HG03342 (cell line): ENCODE measurements around the gene HPDL.
A peak's percentile ranks its signal among the peaks of the same experiment; 100 is the strongest.
"Not testable (repeated sequence)": the region's sequence is repeated elsewhere in the genome, so short reads cannot be mapped to it uniquely, and the experiment has no call there.

Experiments
- ATAC-seq: cut with Tn5 transposase; IDR thresholded peaks from one replicate; pipeline ENCODE4 v1.9.1; 2021; ENCODE audit warnings: mild to moderate bottlenecking, moderate library complexity; ENCODE audit not compliant: unreplicated experiment

HPDL gene

GRCh38 chr1:45326627-45327623 is at the start of gene HPDL:
HPDL (plus strand) TSS chr1:45326895; CDS start chr1:45327149, 254 bp downstream.
- peak; percentile 59 for ATAC-seq

GRCh38 chr1:45282351-45282750 is 44.3 kb upstream of the HPDL start:
- ATAC-seq: no peak

DNA sequence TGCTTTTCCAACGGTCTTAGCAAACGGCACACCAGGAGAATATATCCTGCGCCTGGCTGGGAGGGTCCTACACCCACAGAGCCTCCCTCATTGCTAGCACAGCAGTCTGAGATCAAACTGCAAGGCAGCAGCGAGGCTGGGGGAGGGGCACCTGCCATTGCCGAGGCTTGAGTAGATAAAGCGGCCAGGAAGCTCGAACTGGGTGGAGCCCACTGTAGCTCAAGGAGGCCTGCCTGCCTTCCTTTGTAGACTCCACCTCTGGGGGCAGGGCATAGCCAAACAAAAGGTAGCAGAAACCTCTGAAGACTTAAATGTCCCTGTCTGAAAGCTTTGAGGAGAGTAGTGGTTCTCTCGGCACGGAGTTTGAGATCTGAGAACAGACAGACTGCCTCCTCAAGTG is 41.8 kb upstream of the HPDL start:
- ATAC-seq: not testable (repeated sequence)

GRCh38 chr1:45286521-45286920 is 40.2 kb upstream of the HPDL start:
- not testable (repeated sequence) for ATAC-seq

- not testable (repeated sequence) for ATAC-seq
Measured at GRCh38 chr1:45291002-45291401, 35.7 kb upstream of the HPDL start.

GRCh38 chr1:45291716-45292115 is 35.0 kb upstream of the HPDL start:
- ATAC-seq: no peak

DNA sequence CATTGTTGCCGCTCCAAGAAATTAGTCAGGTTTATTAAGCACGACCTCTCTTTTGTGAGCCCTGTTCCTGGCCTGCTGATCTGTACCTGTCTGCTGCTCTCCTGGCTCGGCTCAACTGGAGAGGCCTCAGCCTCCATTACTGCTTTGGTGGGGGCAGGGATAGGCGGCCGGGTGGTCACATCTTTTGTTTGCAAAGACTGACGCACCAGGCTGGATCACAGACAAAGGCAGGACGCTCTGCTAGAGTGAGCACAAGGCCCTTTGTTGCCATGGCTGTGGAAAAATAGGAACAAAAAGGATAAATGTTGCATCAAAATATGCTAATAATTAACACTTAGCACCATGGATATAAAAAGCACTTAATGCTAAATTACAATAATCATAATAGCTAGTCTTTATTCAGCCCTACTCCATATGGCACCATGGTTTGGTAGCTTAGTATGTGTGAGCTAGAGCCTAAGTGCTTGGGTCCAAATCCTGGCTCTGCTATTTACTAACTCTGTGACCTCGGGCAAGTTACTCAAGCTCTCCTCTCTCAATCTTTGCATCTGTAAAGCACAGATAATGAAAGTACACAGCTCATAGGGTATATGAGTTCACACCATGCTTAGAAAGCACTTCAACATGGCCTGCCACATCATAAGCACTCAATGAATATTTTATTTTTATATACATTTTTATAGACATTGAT is 28.9 kb upstream of the HPDL start:
- ATAC-seq: no peak

GRCh38 chr1:45299296-45299695 is 27.4 kb upstream of the HPDL start:
- ATAC-seq: no peak

DNA sequence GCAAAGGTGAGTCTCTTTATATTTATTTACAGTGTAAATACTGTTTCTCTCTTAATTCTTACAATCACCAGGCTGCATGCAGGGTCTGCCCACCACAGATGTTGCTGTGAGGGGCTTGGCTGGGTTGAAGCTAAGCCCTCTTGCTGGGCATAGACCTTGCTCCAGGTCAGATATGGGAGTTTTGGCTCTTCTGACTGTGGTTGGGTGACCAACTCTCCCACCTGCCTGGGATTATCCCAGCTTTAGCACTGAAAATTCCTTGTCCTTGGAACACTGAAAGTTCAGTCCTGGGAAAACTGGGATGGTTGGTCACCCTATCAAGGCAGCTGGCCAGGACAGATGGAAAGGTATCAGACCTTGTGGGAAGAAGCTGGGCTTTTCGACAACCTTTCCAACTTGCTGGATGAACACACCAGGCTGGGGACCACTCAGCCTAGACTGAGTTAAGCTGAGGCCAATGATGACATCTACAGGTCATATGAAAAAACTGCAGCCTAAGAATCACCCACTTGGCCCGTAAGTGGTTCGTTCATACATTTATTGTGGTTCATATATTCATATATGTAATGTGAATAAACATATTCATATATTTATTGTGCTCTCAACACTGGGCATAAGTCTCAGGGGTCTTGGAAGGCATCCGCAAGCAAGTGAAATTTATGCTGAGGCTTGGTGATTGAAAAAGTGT is 26.6 kb upstream of the HPDL start:
- no peak for ATAC-seq

DNA sequence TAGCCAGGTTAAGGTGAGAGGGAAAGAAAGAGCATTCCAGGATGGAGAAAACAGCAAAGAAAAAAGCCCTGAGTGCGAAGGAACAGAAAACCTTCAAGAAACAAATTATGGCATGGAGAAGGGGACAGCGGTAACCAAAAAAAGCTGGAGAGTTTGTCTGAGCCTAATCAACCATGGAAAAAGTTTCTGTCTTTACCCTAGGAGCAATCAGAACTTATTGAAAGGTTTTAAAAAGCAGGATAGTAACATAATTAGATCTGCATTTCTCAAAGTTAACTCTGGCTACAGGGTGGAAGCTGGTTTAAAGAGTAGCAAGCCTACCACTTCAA is 26.1 kb upstream of the HPDL start:
- ATAC-seq: no peak

DNA sequence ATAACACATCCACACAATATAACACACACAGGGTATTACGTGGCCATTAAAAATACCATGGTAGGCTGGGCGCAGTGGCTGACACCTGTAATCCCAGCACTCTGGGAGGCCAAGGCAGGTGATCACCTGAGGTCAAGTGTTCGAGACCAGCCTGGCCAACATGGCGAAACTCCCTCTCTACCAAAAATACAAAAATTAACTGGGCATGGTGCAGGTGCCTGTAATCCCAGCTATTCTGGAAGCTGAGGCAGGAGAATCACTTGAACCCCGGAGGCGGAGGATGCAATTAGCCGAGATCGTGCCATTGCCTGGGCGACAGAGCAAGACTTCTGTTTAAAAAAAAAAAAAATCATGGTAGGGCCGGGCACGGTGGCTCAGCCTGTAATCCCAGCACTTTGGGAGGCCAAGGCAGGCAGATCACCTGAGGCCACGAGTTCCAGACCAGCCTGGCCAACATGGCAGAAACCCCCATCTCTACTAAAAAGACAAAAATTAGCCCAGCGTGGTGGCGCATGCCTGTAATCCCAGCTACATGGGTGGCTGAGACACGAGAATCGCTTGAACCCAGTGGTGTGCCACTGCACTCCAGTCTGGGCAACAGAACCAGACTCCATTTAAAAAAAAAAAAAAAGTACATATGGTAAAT is 24.1 kb upstream of the HPDL start:
- no peak for ATAC-seq

GRCh38 chr1:45303520-45304310 is 23.0 kb upstream of the HPDL start:
- ATAC-seq: peak; percentile 69

DNA sequence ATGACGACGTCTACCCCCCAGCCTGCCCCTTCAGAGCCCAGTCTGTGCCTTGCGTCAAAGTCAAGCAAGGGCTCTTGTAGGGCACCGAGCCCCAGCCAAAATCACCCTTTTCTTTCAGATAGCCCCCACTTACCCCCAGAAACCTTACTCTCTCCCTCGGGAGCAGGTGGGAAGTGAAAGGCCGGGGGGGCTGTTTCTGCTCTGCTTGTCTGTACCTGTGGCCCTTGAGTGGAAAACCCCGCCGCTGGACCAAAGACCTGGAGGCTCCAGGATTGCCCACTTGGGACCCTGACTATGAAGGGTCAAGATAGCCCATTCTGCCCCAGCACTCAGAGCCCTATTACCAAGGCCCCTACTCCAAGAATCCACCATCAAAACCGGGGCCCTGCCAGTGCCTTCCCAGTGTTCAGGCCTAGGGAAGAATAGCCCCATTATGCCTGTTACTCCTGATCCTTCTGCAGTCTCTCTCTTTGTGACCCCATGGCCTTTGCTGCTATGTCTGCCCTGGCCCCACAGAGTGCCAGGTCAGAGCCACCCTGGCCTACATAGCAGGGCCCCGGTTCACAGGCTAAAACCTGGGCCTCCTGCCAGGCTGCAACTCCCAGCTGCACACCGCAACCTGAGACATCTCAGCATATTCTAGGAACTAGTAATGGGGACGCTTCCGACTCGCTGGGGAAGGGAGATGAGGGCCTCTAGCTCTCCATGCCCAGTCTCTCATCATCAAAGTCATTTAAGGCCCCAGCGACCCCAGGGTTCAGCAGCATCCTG is 22.2 kb upstream of the HPDL start:
- ATAC-seq: no peak

- no peak for ATAC-seq
Measured at GRCh38 chr1:45305231-45305630, 21.5 kb upstream of the HPDL start.

DNA sequence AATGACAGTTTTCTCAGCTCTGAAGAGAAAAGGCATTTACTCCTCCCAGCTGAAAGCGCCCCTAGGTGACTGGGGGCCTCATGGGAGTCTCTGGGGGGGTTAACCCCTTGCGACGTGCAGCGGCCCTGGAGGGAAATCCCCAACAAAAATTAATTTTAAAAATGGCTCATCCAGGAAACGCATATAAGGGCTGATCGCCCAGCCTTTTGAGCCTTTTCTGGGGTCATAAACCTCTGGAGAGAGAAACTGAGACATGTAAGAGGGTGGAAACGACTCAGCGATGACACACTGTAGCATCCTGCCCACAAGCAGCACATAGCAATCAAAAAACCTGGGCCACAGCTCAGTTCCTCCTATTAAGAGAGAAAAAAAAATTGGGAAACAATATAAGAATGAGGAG is 20.4 kb upstream of the HPDL start:
- no peak for ATAC-seq

GRCh38 chr1:45306905-45307304 is 19.8 kb upstream of the HPDL start:
- ATAC-seq: no peak

DNA sequence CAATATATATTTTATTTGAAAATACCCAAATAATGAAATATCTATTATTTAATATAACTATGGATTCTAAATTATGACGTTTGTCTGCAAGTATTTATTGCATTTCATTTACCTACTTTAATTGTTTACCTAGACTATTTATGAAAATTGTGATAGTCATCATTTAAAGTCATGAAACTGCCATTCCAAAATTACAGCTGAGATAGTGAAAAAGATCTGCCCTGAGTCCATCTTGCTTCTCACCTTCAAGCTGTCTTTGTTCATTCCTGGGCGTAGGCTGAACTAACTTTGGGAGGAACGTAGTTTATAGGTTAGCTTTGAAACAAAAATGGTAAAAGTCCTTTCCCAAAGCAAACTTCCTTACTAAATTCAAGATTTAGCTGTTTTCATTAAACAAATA is 12.4 kb upstream of the HPDL start:
- no peak for ATAC-seq

DNA sequence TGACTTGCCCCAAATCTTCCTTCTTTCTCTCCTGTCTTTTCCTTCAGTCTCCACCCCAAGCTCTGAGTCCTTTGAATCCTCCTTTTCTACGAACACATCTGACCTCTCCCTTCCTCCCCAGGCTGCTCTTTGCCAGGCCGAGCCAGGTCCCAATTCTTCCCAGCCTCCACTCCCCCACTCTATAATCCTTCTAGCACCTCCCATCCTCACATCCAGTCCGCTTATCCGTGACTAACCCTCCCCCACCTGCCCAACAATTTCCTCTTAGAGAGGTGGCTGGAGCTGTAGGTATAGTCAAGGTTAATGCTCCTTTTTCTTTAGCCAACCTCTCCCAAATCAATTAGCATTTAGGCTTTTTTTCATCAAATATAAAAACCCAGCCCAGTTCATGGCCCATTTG is 9.5 kb upstream of the HPDL start:
- ATAC-seq: no peak

DNA sequence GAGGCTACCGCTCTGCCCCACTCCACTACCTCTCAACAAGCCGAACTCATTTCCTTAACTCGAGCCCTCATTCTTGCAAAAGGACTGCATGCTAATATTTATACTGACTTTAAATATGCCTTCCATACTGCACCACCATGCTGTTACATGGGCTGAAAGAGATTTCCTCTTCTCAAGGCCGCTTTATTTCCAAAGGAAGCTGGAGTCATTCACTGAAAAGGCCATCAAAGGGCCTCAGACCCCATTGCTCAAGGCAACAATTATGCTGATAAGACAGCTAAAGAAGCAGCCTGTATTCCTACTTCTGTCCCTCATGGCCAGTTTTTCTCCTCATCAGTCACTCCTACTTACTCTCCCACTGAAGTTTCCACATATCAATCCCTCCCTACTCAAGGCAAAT is 6.9 kb upstream of the HPDL start:
- no peak for ATAC-seq

DNA sequence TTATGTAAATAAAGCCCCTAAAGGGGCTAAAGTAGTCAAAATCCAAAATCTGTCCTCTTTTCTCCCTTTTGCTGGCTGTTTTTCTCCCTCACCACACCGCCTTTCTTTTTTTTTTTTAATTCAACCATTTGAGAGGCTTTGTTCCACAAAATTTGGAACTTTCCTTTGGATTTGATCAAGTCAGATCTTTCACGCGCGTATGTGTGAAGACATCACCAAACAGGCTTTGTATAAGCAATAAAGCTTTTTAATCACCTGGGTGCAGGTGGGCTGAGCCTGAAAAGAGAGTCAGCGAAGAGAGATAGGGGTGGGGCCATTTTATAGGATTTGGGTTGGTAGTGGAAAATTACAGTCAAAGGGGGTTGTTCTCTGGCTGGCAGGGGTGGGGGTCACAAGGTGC is 5.3 kb upstream of the HPDL start:
- ATAC-seq: no peak
